DND-41 (cell line): ENCODE results near the gene TEX26.

ENCODE experiments used
- ATAC-seq: fragments of 200-7000 bp; cut with Tn5 transposase; 3 replicates; pipeline ENCODE4 v1.9.1; 2021; ENCODE audit warnings: low read depth; ENCODE audit not compliant: insufficient read depth
- DNase-seq: peaks from one replicate; pipeline ENCODE4 v3.0.0-alpha.2; 2020
- H2AFZ ChIP-seq: 2 replicates; pipeline ENCODE4 v1.6.0; 2012; ENCODE audit warnings: low read depth, low read length
- H3K27ac ChIP-seq: 2 replicates; pipeline ENCODE4 v1.5.1; 2012; ENCODE audit warnings: low read length, inconsistent platforms
- H3K27me3 ChIP-seq: fragments of 200-600 bp; sonication (generic); 2 replicates; pipeline ENCODE4 v1.6.0; 2012; ENCODE audit warnings: low read length, mild to moderate bottlenecking, inconsistent platforms; ENCODE audit not compliant: insufficient read depth, poor library complexity
- H3K36me3 ChIP-seq: 2 replicates; pipeline ENCODE4 v1.5.1; 2012; ENCODE audit warnings: low read length, inconsistent platforms; ENCODE audit not compliant: insufficient read depth
- H3K4me1 ChIP-seq: 2 replicates; pipeline ENCODE4 v1.5.1; 2012; ENCODE audit warnings: mild to moderate bottlenecking, low read length; ENCODE audit not compliant: insufficient read depth
- H3K4me2 ChIP-seq: 2 replicates; pipeline ENCODE4 v1.6.0; 2012; ENCODE audit warnings: mild to moderate bottlenecking, moderate library complexity, low read length, inconsistent platforms; ENCODE audit not compliant: insufficient read depth
- H3K4me3 ChIP-seq, 2 experiments: fragments of 200-600 bp in 1 of 2; shearing (Covaris generic) in 1 of 2; 2 replicates each; pipeline ENCODE4 v1.5.1; 2012 to 2016; ENCODE audit warnings: inconsistent platforms in 2 of 2, low read length in 2 of 2, mild to moderate bottlenecking in 2 of 2, low read depth in 1 of 2, moderate library complexity in 1 of 2
- H3K79me2 ChIP-seq: 2 replicates; pipeline ENCODE4 v1.6.0; 2012; ENCODE audit warnings: low read length, inconsistent platforms; ENCODE audit not compliant: insufficient read depth
- H3K9ac ChIP-seq: 2 replicates; pipeline ENCODE4 v1.6.0; 2012; ENCODE audit warnings: low read depth, mild to moderate bottlenecking, inconsistent platforms, low read length, moderate library complexity
- H3K9me3 ChIP-seq: 2 replicates; pipeline ENCODE4 v1.5.1; 2012; ENCODE audit warnings: low read length, moderate library complexity, mild to moderate bottlenecking, inconsistent platforms; ENCODE audit not compliant: insufficient read depth, severe bottlenecking
- H4K20me1 ChIP-seq: 2 replicates; pipeline ENCODE4 v1.6.0; 2012; ENCODE audit warnings: low read length; ENCODE audit not compliant: insufficient read depth
- EZH2 ChIP-seq: IDR thresholded peaks from 3 replicates; pipeline ENCODE4 v1.6.1; 2012; ENCODE audit warnings: borderline replicate concordance, low read depth, mild to moderate bottlenecking, moderate library complexity, low read length, inconsistent platforms; ENCODE audit not compliant: severe bottlenecking
- TF ChIP-seq, protein P1 (sequence below): IDR thresholded peaks from 2 replicates; pipeline ENCODE4 v1.5.1; 2012; ENCODE audit warnings: borderline replicate concordance, low read length, moderate library complexity, mild to moderate bottlenecking; ENCODE audit not compliant: poor library complexity, severe bottlenecking; ENCODE audit errors: extremely low read depth

TEX26 gene

DNA sequence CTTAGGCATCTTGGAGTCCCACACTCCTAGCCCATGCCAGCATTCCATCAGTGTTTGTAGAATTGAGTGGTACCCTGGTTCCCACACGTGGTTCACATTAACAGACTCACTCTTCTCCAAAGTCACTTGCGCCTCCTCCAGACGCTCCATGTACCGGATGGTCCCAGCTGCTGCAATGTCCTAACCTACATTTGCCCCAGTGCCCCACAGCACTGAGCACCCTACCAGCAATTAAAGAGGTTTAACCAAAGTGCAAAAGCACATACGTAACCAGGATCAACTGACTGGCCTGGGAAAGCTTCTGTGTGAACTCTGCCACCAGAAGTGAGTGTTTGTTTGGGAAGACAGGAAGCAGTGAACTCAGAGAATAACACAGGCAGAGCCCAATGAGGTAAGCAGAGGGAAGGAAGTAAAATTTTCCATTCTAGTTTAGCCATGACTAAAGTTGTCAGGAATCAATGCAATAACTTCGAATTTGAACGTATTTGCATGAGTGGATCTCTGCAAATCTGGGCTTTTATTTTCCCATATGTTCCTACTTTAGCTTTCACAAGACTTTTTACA, 33.7 kb upstream of the TEX26 start:
- DNase-seq (no peak), ATAC-seq (peak; percentile 60; the same call in 1 of the 3 replicates)
- H3K4me1 ChIP-seq, result no peaks in the 10 kb centered on the region
- H3K27me3 ChIP-seq, result peaks cover 41% of the 10 kb centered on the region
- no peaks in the 10 kb centered on the region for H3K79me2 ChIP-seq
- H3K9me3 ChIP-seq, result no peaks in the 10 kb centered on the region
- no peak overlapping the region for H2AFZ ChIP-seq
- no peak overlapping the region for H3K4me3 ChIP-seq
- H3K27ac ChIP-seq, result no peak overlapping the region
- no peak for TF ChIP-seq EZH2
- TF ChIP-seq, protein P1, sequence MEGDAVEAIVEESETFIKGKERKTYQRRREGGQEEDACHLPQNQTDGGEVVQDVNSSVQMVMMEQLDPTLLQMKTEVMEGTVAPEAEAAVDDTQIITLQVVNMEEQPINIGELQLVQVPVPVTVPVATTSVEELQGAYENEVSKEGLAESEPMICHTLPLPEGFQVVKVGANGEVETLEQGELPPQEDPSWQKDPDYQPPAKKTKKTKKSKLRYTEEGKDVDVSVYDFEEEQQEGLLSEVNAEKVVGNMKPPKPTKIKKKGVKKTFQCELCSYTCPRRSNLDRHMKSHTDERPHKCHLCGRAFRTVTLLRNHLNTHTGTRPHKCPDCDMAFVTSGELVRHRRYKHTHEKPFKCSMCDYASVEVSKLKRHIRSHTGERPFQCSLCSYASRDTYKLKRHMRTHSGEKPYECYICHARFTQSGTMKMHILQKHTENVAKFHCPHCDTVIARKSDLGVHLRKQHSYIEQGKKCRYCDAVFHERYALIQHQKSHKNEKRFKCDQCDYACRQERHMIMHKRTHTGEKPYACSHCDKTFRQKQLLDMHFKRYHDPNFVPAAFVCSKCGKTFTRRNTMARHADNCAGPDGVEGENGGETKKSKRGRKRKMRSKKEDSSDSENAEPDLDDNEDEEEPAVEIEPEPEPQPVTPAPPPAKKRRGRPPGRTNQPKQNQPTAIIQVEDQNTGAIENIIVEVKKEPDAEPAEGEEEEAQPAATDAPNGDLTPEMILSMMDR, result no peak
- no peak overlapping the region for H3K9ac ChIP-seq
- H3K4me2 ChIP-seq, result no peak overlapping the region
- H4K20me1 ChIP-seq, result no peaks in the 10 kb centered on the region
- H3K36me3 ChIP-seq, result no peaks in the 10 kb centered on the region

DNA sequence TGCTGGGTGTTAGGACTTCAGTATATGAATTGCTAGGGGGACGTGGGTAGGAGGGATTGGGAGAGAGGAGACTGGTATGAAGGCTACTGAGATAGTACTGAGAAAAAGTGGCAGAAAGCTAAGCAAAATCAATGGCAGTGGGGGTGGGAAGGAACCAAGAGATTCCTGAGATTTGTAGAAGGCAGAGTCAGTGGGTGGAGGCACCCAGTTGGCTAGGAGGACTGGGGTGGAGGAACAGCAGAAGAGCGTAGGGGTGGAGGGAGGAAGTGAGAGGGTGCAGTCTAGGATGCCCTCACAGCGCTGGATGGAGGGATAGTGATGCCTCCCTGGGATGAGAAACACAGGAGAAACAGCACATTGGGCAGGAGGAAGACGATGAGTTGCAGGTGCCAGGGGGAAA, 32.0 kb upstream of the TEX26 start:
- Histone ChIP-seq H3K79me2 (no peaks in the 10 kb centered on the region), H3K27me3 (peaks cover 41% of the 10 kb centered on the region), H3K4me2 (no peak overlapping the region), H3K4me3 (no peak overlapping the region), H3K36me3 (no peaks in the 10 kb centered on the region), H3K4me1 (no peaks in the 10 kb centered on the region), H3K27ac (no peak overlapping the region), H3K9ac (no peak overlapping the region), H2AFZ (no peak overlapping the region), H3K9me3 (no peaks in the 10 kb centered on the region), H4K20me1 (no peaks in the 10 kb centered on the region)
- ATAC-seq (no peak), DNase-seq (no peak)
- no peak for TF ChIP-seq EZH2
- TF ChIP-seq, protein P1, result no peak

- DNase-seq (no peak), ATAC-seq (no peak)
- H4K20me1 ChIP-seq, result no peaks in the 10 kb centered on the region
- H3K27me3 ChIP-seq, result peaks cover 41% of the 10 kb centered on the region
- H3K9me3 ChIP-seq, result no peaks in the 10 kb centered on the region
- H3K36me3 ChIP-seq, result no peaks in the 10 kb centered on the region
- no peak for TF ChIP-seq EZH2
- TF ChIP-seq, protein P1, result no peak
- no peak overlapping the region for H3K9ac ChIP-seq
- no peaks in the 10 kb centered on the region for H3K79me2 ChIP-seq
- no peak overlapping the region for H3K27ac ChIP-seq
- H3K4me1 ChIP-seq, result no peaks in the 10 kb centered on the region
- no peak overlapping the region for H2AFZ ChIP-seq
- no peak overlapping the region for H3K4me2 ChIP-seq
- H3K4me3 ChIP-seq, result no peak overlapping the region
Measured at GRCh38 chr13:30900952-30901749, 31.3 kb upstream of the TEX26 start.
